HepG2 (cell line): ENCODE results near the gene STK39. TPM values are rescaled to one million over a fixed set of nuclear protein-coding genes. Genes with fewer than 3 reads are reported as not detected.

Experiments
- AFF4 ChIP-seq: sonication (generic); formaldehyde crosslinking; IDR thresholded peaks from 2 replicates; pipeline ENCODE4 v1.4.0; 2020; ENCODE audit warnings: missing genetic modification reagents
- ATF4 ChIP-seq, 2 experiments: fragments of 450-650 bp in 1 of 2; sonication (generic) in 1 of 2; formaldehyde crosslinking; IDR thresholded peaks; 2 replicates each; pipeline versions ENCODE4 v1.5.0 to v1.8.0; 2020 to 2022; ENCODE audit warnings: mild to moderate bottlenecking in 1 of 2, missing genetic modification reagents in 1 of 2
- DMAP1 ChIP-seq: IDR thresholded peaks from 2 replicates; pipeline ENCODE4 v1.6.1; 2016
- MAFK ChIP-seq, 2 experiments: IDR thresholded peaks in 1 of 2; conservative IDR thresholded peaks in 1 of 2; 2 replicates each; pipeline ENCODE4 v1.6.1; 2011; ENCODE audit warnings: improper control_type of control experiment in 2 of 2, low read length in 2 of 2
- PCBP1 ChIP-seq: fragments of 200-400 bp; formaldehyde crosslinking; IDR thresholded peaks from 2 replicates; pipeline ENCODE4 v1.6.1; 2017; ENCODE audit warnings: mild to moderate bottlenecking, low read depth, low read length, borderline replicate concordance
- SCMH1 ChIP-seq: sonication (generic); formaldehyde crosslinking; IDR thresholded peaks from 2 replicates; pipeline ENCODE4 v1.9.0; 2021; ENCODE audit warnings: missing genetic modification reagents, mild to moderate bottlenecking, borderline replicate concordance
- SIX1 ChIP-seq: sonication (generic); formaldehyde crosslinking; IDR thresholded peaks from 2 replicates; pipeline ENCODE4 v1.4.0; 2020; ENCODE audit warnings: missing genetic modification reagents, borderline replicate concordance
- TEF ChIP-seq: sonication (generic); formaldehyde crosslinking; IDR thresholded peaks from 2 replicates; pipeline ENCODE4 v1.5.0; 2020; ENCODE audit warnings: missing genetic modification reagents
- ZFP82 ChIP-seq: sonication (generic); formaldehyde crosslinking; IDR thresholded peaks from 2 replicates; pipeline ENCODE4 v1.5.1; 2020; ENCODE audit warnings: mild to moderate bottlenecking, missing genetic modification reagents, borderline replicate concordance
- ZFYVE20 ChIP-seq: sonication (generic); formaldehyde crosslinking; IDR thresholded peaks from 2 replicates; pipeline ENCODE4 v1.8.0; 2023; ENCODE audit warnings: low read depth, mild to moderate bottlenecking, moderate library complexity, missing genetic modification reagents, borderline replicate concordance
- ZNF280B ChIP-seq: sonication (generic); formaldehyde crosslinking; IDR thresholded peaks from 2 replicates; pipeline ENCODE4 v1.5.0; 2020; ENCODE audit warnings: missing genetic modification reagents, mild to moderate bottlenecking, borderline replicate concordance
- ZNF709 ChIP-seq: sonication (generic); formaldehyde crosslinking; IDR thresholded peaks from 2 replicates; pipeline ENCODE4 v1.5.0; 2020; ENCODE audit warnings: mild to moderate bottlenecking, missing genetic modification reagents
- ZNF816 ChIP-seq: sonication (generic); formaldehyde crosslinking; IDR thresholded peaks from 2 replicates; pipeline ENCODE4 v1.8.0; 2022; ENCODE audit warnings: missing genetic modification reagents, mild to moderate bottlenecking, borderline replicate concordance
- ZSCAN31 ChIP-seq: sonication (generic); formaldehyde crosslinking; IDR thresholded peaks from 2 replicates; pipeline ENCODE4 v1.5.0; 2020; ENCODE audit warnings: low read depth, mild to moderate bottlenecking, missing genetic modification reagents
- polyA plus RNA-seq, 8 experiments: library from polyadenylated mRNA; depleted of rRNA in 3 of 8; stranded (reverse) in 7 of 8; unstranded in 1 of 8; fragments of >200 nt; fragmentation: Illumina TruSeq in 4 of 8; extraction: Trizol in 4 of 8; gene quantifications; 2 replicates each; pipeline versions ENCODE4 v1.2.1 to v1.2.3, GENCODE V29; 2011 to 2016; ENCODE audit warnings: low read depth in 4 of 8, missing spikeins in 1 of 8, mixed read lengths in 1 of 8; ENCODE audit not compliant: insufficient read depth in 1 of 8
- total RNA-seq, 5 experiments: library from RNA; depleted of rRNA; stranded (reverse); fragments of >200 nt; fragmentation: Illumina TruSeq; extraction: Trizol; gene quantifications; 2 replicates each; pipeline ENCODE4 v1.2.3, GENCODE V29; 2016; ENCODE audit warnings: low read depth in 1 of 5
- TF ChIP-seq, protein P1 (sequence below): sonication (generic); formaldehyde crosslinking; IDR thresholded peaks from 2 replicates; pipeline ENCODE4 v1.5.1; 2020; ENCODE audit warnings: mild to moderate bottlenecking, moderate library complexity, missing genetic modification reagents

STK39 gene
- total and polyA plus RNA-seq, 2 of the 13 experiments (the other 11 are each of a cell fraction or from before 2014, with no cell fraction given) = 27.3 to 38.4 TPM

DNA sequence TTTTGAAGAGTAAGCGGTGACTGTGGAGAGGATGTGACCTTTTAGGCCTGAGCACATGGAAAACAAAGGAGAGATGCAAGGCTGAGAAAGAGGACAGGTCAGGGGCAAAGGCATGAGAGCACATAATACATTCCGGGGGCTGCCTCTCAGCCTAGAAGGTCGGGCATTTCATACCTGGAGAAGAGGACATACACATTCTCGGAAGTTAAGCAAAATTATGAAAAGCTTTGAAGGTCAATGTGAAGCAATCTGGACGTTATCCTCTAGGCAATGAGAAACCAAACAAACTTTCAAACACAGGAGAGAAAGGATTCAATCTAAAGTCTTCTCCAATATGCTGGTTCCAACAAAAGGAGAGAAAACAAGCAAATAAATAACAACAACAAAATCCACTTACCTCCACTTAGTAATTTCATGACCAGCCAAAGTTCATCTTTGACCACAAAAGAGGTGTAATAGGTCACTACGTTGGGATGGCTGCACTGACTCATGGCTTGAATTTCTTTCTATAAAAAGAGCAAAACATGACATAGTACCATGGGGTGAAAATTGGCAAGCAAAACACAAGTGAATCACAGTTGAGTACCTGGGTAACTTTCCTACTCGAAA, 80.4 kb downstream of the STK39 start (continued):
- TF ChIP-seq AFF4 (no peak; the same call in 1 of the 2 replicates), SIX1 (CRISPR knock-in tag) (no peak), ZNF709 (CRISPR knock-in tag) (peak; percentile 91), SCMH1 (CRISPR knock-in tag) (no peak), ZFYVE20 (CRISPR knock-in tag) (no peak), ZNF280B (no peak), DMAP1 (CRISPR knock-in tag) (peak; percentile 33; the same call in 1 of the 2 replicates), ATF4 (CRISPR knock-in tag; IDR thresholded peaks at IDR 0.05) (peak in 1 of 2 experiments; percentile 61; a peak in 1 of 4 replicates), MAFK (conservative IDR thresholded peaks at IDR 0.05 in 1 of 2, IDR thresholded peaks at IDR 0.05 in 1 of 2; ENCODE audit: low read length in 2 of 2) (no peak), ZFP82 (CRISPR knock-in tag) (no peak), PCBP1 (no peak), ZNF816 (CRISPR knock-in tag) (peak; percentile 66; the same call in 1 of the 2 replicates), ZSCAN31 (CRISPR knock-in tag) (no peak), TEF (CRISPR knock-in tag) (0 out of 2 replicates have a peak, but pooled peaks have one; percentile 17)
- TF ChIP-seq, protein P1, sequence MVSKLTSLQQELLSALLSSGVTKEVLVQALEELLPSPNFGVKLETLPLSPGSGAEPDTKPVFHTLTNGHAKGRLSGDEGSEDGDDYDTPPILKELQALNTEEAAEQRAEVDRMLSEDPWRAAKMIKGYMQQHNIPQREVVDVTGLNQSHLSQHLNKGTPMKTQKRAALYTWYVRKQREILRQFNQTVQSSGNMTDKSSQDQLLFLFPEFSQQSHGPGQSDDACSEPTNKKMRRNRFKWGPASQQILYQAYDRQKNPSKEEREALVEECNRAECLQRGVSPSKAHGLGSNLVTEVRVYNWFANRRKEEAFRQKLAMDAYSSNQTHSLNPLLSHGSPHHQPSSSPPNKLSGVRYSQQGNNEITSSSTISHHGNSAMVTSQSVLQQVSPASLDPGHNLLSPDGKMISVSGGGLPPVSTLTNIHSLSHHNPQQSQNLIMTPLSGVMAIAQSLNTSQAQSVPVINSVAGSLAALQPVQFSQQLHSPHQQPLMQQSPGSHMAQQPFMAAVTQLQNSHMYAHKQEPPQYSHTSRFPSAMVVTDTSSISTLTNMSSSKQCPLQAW (CRISPR knock-in tag) = no peak; the same call in 1 of the 2 replicates
